Measurements from ENCODE around the gene ALDH1L1.

Gene ALDH1L1

DNA sequence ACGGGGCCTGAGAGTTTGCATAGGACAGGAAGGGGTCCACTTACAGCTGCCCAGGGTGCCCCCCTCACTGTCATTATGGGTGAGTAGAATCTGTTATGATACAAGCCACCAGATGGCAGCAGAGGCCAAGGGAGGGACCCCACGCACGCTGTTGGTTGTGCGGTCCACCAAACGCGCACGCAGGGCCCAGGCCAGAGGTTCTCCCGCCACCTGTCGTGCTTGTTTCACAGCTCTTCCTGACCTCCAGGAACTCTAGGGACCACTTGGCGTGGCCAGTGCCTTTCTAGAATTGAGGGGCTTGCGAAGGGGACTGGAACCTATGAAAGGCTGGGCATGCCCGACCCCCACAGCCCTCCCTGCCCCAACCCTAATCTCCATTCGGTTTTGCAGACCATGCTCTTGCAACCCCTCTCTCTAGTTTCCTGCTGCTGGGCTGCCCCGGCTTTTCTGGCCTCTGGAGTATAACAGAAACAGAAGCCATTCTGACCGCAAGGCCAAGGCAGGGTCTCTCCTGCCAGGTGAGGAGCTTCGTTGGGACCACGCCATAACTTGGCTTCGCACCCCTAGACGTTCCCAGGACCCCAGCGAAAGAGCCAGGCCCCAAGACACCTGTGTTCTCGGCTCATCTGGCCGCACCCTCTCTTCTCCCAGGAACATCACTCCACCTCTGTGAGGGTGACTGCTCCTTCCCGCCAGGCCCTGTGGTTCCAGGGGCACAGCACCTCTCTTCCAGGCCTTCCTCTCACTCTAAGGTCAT lies 46.0 kb downstream of the ALDH1L1 start:
- peak; percentile 78 for DNase-seq (ENCODE audit: low read depth, low spot score)

DNA sequence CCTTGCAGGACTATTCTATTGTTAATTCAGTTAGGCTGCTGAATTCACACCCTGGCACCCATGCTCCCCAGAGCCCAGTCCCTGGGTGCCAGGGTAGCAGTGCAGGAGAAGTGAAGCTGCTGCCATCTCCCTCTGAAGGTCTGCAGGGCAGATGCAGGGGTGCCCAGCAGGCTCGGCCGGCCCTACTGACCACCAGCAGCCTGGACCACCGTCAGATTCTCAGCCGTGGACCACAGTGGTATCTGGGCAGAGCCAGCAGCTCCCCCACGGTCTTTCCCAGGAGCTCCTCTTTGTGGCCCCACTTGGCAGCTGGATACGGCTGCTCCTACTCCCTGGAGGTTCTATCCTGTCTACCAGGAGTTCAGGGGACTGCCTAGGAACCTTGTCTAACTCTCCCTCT lies 46.8 kb downstream of the ALDH1L1 start:
- no peak for DNase-seq (ENCODE audit: low read depth, low spot score)

DNA sequence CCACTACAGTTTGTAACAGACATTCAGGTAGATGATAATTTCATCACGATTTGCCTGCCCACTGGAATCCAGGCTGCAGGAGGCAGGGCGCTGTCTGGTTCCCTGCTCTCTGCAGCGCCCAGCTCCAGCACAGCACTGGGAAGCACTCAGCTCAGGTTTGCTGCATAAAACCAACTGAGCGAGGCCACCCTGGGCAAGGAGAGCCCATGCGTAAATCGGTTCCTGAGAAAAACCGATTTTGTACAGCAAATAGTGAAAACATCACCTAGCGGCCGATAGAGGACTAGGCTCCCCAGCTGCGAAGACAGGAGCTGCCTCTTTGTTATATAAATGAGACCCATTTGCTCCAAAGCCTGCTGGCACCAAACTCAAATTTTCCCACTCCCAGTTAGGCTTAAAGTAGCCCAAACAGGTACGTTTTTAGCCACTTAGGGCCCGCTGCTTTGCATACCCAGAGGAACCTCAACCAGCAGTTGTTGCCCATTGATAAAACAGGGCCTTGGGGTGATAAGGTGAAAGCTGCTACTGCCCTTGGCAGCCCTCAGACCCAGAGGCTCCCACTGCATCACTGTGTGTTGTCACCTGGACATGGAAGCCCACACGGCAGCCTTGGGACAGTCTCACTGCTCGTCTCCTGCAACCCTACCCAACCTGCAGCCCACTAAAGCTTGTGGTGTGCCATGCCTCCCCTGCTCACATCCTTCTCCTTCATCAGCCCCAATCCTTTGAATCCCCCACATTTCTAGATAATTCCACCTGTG lies 47.5 kb downstream of the ALDH1L1 start:
- peak; percentile 28 for DNase-seq (ENCODE audit: low read depth, low spot score)

DNA sequence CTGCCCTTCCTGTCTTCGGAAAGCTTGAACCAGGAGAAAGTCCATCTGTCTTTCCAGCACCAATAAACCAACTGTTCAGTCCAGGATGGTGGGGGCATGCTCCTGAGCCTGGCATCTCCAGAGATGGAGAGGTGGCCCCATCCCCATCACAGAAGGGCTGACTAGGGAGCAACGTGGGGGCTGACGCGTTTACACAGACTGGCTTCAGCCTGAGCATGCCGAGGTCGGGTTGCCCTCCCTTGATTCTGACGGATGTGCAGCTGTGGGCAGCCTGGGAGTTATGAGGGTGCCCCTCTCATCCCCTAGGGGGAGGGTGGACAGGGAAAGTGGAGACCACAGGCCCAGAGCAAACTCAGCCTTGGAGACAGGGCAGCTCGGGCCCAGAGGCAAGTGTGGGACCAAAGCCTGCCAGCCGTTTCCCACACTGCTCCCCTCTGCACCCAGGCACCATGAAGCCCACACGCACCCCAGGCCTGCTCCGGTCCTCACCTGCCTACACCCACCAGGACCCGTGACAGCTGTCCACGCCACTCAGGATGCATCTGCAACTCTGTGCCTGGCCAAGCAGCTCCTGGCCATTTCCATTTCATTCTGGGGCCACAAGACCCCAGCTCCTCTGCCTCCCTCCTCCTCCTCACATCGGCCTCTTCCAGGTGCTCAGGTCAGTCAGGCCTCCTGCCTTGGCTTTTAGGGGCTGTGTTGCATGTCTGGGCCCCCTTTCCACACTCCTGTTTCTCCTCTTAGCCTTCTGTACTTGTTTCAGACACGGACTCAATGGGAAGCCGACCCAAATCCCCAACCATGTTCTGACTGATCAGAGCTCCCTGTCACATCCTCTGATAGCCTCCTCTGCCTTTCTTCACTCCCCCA lies 48.3 kb downstream of the ALDH1L1 start:
- DNase-seq (ENCODE audit: low read depth, low spot score), result no peak

DNA sequence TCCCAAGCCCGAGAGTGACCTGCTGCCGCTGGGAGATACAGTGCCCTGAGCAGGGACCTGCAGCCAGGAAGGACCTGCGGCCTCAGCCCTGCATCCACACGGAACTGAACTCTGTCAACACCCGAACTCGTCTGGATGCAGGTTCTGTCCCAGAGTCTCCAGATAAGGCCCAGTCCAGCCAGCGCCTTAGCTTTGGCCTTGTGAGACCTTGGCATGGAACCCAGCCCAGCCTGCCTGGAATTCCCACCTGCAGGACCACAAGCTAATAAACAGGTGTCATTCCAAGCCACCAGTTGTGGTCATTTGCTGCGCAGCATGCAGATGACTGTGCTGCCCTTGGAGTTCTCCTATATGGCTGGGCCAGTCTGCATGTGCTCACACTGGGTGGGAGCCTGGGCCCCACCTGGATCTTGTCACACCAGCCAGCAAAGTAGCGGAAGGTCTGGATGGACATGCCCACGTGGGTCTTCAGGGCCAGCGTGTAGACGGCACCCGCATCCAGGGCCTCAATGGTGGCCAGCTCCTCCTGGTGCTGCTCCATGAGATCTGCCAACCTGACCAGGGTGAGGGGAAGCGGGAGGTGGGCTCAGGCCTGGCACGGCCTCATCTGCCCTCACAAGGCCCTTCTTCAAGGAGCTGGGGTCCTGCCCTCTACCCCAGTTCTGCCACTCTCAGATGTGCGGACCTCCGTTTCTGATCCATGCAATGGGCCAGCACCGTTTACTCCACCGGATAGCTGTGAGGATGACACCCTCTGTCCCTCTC lies 49.2 kb downstream of the ALDH1L1 start:
- no peak for DNase-seq (ENCODE audit: low read depth, low spot score)

DNA sequence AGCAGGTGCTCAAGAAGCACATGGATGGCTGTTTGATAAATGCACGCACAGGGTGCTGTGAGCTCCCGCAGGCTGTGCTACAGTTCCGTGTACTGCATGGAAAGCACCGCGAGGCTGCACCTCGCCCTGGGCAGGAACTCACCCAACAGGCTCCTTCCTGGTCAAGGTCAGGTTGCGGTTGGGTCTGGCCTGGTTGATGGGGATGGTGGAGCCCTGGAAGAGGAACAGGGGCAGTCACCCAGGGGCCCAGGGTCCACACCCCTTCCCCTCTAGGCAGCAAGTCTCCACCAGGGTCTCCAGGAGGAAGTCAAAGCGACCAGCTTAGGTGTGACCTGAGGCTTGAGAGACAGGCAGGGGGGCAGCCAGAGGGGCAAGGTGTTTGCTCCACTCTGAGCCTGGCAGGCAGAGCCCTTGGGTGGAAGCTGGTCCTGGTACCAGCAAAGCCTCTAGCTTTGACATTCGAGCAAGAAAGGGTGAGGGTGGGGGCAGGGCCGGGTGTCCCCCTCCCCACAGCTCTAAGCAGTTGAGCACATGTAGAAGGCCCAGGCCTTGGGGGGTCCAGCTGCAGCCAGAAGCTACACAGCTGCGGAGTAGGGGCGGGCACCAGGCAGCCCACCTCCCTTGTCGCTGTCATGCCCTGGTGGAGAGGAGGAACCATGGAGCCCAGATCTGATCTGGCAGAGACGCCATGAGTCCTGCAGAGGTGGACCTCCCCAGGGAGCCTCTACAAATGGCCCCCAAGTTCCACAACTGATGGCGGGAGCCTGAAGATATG lies 50.1 kb downstream of the ALDH1L1 start:
- DNase-seq (ENCODE audit: low read depth, low spot score), result no peak

DNA sequence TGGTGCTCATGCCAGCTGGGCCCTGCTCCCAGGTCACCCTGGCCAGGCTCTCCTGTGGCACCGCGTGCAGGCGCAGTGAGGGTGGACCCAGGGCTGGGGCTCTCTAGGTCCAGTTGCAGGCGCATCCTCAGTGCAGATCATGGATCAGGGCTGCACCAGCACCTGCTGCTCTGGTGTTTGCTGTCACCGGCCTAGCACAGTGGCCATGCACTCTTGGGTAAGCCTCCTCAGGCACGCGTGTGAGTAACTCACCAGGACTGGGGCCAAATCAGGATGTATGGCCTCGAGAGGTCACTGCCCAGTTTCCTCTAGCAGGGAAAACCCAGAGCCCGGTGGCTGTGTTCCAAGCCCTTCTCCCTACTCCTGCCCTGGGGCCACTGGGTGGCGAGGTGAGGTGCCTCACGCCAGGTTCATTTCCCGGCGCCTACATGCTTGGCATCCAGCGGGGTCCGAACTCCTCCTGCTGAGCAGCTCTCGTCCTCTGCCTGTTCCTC lies 50.9 kb downstream of the ALDH1L1 start:
- no peak for DNase-seq (ENCODE audit: low read depth, low spot score)

DNA sequence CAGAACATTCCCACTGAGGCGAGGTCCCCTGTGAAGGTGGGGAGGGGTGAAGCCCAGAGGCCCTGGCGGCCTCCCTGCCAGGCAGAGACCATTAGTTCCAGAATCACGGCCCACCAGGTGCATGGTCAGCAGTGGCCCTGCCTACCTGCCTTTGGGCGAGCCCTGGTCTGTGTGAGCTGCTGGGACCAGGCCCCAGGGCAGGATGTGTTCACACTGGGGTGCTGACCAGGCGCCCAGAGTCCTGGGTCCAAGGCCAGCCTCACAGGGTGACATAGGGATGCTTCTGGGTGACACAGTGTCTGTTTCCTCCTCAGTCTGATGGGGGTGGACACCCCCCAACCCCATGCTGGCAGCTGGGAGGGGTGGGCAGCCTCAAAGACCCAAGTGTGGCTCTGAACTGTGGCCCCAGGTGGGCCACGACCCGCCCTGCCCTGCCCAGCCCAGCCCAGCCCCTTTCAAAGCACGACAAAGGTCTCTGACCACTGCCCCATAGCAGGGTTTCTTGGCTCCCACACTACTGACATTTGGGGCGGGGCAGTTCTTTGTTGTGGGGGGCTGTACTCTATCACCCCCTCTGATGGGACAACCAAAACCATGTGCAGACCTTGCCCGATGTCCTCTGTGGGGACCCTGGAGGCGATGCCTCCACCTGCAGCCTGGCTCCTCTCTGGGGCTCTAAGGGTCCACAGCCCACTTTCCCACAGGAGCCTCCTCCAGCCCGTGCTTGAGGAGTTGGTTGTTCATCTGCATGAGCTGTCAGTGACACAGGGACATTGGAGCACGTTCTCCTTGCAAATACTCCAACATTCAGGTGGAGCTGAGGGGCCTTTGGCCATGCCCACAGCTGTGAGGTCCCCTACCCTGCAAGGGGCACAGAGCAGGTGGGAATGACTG lies 51.6 kb downstream of the ALDH1L1 start:
- DNase-seq (ENCODE audit: low read depth, low spot score), result no peak

DNA sequence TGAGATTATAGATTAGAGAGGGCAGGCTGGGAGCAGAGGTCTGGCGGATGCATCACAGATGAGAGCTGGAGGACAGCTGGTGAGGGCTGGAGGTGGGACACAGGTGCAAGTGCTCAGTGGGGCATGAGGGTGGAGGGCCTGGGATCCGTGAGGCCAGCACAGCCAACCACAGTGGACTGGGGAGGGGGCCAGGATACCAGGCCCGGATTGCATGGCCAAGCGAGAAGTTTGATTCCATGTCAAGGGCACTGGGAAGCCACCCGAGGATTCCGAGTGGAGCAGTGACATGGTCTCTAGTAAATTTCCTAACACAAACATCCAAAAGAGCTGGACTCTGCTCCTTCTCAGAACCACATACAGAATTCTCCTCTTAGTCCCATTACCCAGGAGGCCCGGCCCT lies 52.5 kb downstream of the ALDH1L1 start:
- no peak for DNase-seq (ENCODE audit: low read depth, low spot score)

DNA sequence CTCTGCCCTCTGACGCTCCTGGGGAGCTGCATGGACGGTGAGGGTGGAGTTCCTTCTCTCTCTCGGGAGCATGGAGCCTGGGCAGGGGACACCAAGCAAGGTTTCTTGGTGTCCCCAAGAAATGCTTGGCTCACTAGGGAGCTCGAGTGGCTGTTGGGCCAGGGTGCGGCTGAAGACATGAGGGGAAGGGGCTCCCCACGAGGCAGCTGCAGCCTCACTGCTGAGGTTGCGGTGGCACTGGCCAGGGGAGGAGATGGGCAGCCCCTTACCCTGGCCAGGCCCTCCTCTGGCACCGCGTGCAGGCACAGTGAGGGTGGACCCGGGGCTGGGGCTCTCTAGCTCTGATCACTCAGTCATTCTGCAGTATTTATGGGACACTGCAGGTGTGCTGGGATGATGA lies 52.9 kb downstream of the ALDH1L1 start:
- DNase-seq (ENCODE audit: low read depth, low spot score), result no peak

DNA sequence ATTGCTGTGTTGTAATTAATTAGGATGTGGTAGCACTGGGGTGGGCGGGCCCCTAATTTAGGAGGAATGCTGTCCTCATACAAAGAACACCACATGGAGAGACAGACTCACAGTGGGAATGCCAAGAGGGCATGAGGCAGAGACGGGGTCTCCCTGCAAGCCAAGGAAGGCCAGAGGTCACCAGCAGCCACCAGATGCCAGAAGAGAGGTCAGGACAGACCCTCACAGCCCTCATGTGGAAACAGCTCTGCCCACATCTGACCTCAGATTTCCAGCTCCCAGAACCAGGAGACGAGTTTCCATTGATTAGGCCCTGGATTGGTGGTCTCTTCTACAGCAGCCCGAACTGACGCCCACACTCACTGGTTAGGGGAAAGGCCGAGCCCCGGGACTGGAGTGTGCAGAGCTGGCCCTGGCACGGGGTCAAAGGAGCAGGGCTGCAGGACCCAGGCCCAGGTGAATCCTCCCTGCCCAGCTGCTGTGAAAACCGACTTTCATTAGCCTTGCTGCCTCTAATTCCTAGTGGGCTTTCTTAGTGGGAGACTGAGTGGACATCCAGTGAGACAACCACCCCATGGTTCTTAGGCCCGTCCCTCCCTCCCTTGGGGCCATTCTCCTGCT lies 53.5 kb downstream of the ALDH1L1 start:
- DNase-seq (ENCODE audit: low read depth, low spot score), result no peak

DNA sequence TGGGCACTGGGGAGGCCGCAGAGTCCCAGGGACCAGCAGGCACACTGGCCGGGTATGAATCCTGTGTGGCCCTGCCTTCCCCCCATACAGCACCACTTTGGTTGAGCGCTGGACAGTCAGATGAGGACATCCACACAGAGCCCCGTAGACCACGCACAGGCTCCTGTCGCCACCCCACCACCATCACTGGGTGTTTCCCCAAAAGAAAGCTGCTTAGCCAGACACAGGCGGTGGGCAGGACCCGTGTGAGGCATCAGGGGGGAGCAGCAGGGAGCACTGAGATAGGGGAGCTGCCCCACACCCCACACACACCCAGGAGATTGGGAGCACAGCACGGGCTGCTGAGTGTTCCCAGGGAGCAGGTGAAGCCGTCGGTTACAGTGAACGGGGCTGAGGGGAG lies 54.1 kb downstream of the ALDH1L1 start:
- no peak for DNase-seq (ENCODE audit: low read depth, low spot score)

DNA sequence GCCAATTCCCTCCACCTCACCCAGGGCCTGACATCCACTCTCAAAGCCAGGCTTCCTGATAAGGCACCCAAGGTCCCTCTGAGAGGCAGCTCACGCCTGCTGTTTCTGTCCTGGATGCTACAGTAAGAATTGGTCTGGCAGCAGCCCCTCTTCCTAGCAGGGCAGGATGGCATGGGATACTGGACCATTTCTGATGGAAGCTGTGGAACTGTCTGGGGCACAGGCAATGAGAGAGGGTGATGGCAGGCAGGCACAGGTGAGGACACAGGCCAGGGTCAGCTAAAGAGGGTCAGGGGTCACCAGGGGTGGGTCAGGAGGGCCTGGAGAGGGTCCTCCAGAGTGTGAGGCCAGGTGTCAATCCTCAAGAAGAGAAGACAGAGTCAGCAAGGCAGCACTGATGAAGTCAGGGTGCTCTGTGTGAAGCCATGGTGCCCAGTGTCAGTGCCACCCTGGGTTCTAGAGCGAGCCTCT lies 54.6 kb downstream of the ALDH1L1 start:
- DNase-seq (ENCODE audit: low read depth, low spot score), result no peak

DNA sequence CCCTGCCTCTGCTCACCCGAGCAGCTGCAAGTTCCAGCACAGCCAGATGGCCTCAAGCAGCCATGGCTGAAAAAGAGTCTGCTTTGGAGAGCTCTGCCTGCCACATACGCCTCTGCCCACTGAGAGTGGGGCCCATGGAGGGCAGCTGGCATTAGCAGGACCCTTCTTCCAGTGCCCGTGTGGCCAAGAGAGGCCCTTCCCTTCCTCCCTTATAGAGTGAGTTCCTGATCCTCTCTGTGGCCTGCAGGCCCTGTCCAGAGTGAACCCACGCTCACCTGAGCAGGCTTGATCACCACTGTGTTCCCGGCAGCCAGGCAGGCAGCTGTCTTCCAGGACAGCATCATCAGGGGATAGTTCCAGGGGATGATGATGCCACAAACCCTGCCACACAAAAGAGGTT lies 55.0 kb downstream of the ALDH1L1 start:
- no peak for DNase-seq (ENCODE audit: low read depth, low spot score)

DNA sequence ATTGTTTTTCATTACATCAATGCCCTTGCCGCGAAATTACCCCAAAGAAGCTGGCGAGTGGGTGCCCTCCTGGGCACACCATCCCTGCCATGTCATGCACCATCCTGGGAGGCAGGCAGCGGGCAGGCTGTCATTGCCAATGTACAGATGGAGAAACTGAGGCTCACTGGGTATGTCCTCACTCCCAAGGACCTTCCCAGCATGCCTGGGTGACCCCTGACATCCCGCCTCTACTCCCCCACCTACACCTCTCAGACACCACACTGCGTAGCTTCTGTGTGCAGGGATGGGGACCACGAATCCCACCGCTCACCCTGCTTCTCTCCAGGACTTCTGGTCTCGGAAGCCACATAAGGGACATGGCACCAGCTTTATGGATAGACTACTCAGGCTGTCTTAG lies 55.5 kb downstream of the ALDH1L1 start:
- no peak for DNase-seq (ENCODE audit: low read depth, low spot score)

DNA sequence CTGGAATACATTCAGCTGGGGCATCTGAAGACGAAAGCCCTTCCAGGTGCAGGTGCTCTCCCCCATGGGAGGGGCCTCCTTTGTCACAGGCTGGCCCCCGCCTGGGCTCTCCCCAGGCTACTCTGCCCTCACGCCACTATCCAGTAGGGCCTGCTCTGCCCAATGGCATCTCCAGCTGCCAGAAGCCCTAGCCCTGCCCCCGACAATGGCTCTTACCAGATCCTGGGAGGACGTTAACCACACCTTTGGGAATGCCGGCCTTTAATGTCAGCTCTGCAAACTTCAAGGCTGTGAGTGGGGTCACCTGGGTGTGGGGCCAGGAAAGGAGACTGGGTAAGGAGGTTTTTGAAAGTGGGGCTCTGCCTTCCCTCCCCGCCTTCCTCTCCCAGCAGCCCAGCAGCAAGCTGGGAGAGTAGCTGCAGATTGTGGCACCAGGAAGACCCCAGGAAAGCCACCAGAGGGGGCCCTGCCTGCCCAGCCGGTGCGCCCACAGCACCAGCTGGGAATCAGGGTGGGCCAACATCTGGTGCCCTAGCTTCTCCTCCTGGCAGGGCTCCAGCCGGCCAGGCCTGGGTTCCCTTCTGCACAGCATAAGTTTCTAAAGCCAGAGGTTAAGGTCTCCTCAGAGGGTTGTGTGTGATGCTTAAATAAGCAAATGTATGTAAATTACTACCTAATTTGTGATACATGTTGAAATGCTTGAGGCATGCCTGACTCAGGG lies 56.1 kb downstream of the ALDH1L1 start:
- DNase-seq (ENCODE audit: low read depth, low spot score), result no peak

DNA sequence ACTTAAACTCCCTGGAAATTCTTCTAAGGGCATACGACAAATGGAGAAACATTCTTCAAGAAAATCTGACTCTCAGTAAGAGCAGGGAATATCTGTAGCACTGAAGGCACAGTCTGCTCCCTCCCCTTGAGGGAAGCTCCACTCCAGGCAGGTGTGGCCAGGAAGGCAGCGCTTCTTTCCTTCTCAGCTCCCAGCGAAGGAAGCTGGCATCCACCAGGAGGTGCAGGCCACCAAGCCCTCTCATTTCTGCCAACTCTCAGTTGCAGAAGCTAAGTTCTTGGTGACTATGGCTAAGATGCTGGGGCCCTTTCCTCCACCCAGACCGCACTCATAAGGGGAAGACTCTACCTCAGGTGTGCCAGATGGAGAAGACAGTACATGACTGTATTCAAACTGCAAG lies 58.8 kb downstream of the ALDH1L1 start:
- DNase-seq (ENCODE audit: low read depth, low spot score), result no peak

DNA sequence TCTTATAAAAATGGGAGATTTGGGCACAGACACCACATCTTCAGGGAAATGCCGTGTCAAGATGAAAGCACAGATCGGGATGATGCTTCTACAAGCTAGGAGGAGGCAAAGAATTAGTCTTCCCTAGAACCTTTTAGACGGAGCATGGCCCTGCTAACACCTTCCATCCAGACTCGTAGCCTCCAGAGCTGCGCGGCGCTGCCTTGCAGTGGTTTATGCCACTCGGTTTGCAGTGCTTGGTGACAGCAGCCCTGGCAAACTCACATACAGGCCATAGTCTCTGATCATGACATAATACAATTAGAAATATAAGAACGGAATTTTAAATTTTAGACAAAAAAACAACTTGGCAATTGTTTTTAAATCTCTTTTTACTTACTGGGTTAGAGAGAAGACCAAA lies 59.3 kb downstream of the ALDH1L1 start:
- DNase-seq (ENCODE audit: low read depth, low spot score), result no peak

All from astrocyte of the hippocampus (primary cell).